NCI-H748 (cell line): ENCODE results near the gene TBXAS1.
A peak's percentile ranks its signal among the peaks of the same experiment; 100 is the strongest.

ENCODE experiments used
- DNase-seq: peaks from one replicate; lab custom pipeline; 2025; ENCODE audit not compliant: unreplicated experiment; lab: John Stamatoyannopoulos, UW

Gene TBXAS1

GRCh38 chr7:139974179-139974811 lies 145.2 kb downstream of the TBXAS1 start:
- no peak for DNase-seq

- no peak for DNase-seq
Measured at GRCh38 chr7:139976055-139976837, 147.2 kb downstream of the TBXAS1 start.

GRCh38 chr7:139976838-139977656 lies 148.0 kb downstream of the TBXAS1 start:
- no peak for DNase-seq

- no peak for DNase-seq
Measured at GRCh38 chr7:139981511-139981895, 152.4 kb downstream of the TBXAS1 start.

GRCh38 chr7:139982927-139983920 lies 154.2 kb downstream of the TBXAS1 start:
- no peak for DNase-seq

GRCh38 chr7:139984642-139985539 lies 155.8 kb downstream of the TBXAS1 start:
- DNase-seq, result no peak

GRCh38 chr7:139985811-139986210 lies 156.7 kb downstream of the TBXAS1 start:
- DNase-seq, result no peak

GRCh38 chr7:139987691-139988516 lies 158.8 kb downstream of the TBXAS1 start:
- DNase-seq, result no peak

- no peak for DNase-seq
Measured at GRCh38 chr7:139989366-139990141, 160.5 kb downstream of the TBXAS1 start.

- DNase-seq, result peak; percentile 48
Measured at GRCh38 chr7:139990142-139990535, 161.1 kb downstream of the TBXAS1 start.

GRCh38 chr7:139990571-139991268 lies 161.7 kb downstream of the TBXAS1 start:
- DNase-seq, result no peak

- no peak for DNase-seq
Measured at GRCh38 chr7:139991269-139991666, 162.2 kb downstream of the TBXAS1 start.

- DNase-seq, result no peak
Measured at GRCh38 chr7:139991911-139992310, 162.8 kb downstream of the TBXAS1 start.

GRCh38 chr7:139992353-139993044 lies 163.4 kb downstream of the TBXAS1 start:
- no peak for DNase-seq

GRCh38 chr7:139993169-139993568 lies 164.1 kb downstream of the TBXAS1 start:
- no peak for DNase-seq

GRCh38 chr7:139993592-139993991 lies 164.5 kb downstream of the TBXAS1 start:
- no peak for DNase-seq

- DNase-seq, result no peak
Measured at GRCh38 chr7:139994356-139994755, 165.3 kb downstream of the TBXAS1 start.
